NCI-H748 treated with DMSO at 0.1 percent for 48 hours (cell line): ENCODE data around the gene SRPRA.
"Not testable (repeated sequence)": the region's sequence is repeated elsewhere in the genome, so short reads cannot be mapped to it uniquely, and the experiment has no call there.

Experiments
- DNase-seq: peaks from one replicate; lab custom pipeline; 2025; lab: John Stamatoyannopoulos, UW

Gene SRPRA

GRCh38 chr11:126282736-126283591 lies 14.3 kb upstream of the SRPRA start, which contains the start of gene TIRAP:
Gene TIRAP (plus strand): TSS chr11:126283093. CDS start chr11:126290895, 7,802 bp downstream.
- peak; percentile 25 for DNase-seq

DNA sequence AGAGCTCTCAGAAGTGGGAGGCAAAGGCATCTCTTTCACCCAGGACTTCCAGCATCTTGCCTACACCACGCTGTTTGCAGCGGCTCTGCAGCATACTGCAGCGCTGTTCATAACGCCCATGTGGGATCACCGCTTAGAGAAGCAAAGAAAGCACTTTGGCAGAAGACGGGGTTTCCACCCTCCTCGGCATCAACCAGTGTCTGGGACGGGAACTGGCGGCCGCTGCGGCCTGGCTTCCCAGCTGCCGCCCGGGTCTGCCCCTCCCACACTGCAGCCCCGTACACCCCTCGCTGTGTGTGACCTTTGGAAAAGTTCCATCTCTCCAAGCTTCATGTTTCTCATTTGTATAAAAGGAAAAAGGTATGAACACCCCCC lies 13.7 kb upstream of the SRPRA start:
- DNase-seq = no peak

- DNase-seq = no peak
These were observed 13.0 kb upstream of the SRPRA start for GRCh38 chr11:126281666-126282175.

- DNase-seq = no peak
These were observed 12.6 kb upstream of the SRPRA start for GRCh38 chr11:126281245-126281644.

GRCh38 chr11:126280595-126280994 lies 11.9 kb upstream of the SRPRA start:
- DNase-seq = no peak

DNA sequence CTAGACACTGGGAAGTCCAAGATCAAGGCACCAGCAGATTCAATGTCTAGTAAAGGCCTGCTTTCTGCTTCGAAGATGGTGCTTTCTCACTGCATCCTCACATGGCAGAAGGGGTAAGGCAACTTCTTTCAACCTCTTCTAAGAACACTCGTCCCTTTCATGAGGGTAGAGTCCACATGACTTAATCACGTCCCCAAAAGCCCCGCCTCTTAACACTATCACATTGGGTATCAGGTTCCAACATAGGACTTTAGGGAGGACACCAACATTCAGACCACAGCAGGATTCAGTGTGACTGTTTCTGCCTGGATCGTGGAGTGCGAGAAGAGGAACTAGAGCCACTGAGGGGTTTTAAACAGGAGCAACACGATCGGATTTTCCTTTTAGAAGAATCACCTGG lies 10.5 kb upstream of the SRPRA start:
- no peak for DNase-seq

DNA sequence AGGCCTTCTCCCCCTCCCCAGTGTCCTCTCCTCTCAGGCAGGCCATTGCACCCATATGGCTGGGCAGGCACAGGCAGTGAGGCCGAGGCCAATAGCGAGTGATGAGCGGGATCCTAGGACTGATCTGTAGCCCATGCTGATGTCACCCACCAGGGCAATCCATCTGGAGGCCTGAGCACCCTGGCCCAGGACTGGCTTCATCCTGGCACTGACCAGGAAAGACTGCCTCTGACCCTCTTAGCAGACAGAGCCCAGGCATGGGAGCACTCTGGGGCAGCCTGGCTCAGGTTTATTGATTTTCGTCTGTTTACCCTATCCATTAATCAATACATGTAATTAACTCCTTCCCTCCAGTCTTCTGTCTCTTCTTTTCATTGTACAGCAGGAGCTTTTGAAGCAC lies 9.1 kb upstream of the SRPRA start:
- DNase-seq = no peak

GRCh38 chr11:126277322-126277721 lies 8.6 kb upstream of the SRPRA start:
- DNase-seq = no peak

DNA sequence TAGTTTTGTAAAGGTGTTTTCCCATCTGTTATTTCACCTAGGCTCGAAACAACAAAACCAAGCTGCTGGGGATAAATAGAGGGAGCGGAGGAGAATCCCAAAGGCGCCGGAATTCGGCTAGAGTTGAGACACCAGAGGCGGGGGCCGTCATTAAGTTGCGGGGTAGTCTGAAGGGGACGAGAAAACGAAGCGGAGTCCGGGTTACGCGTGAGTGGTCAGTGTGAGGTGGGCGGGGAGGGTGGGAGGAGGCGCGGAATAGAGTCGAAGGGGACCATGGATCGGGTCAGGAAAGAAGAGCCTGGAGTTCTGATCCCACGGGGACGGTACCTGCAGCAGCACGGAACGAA lies 361 bp downstream of the SRPRA start:
- DNase-seq = no peak

- no peak for DNase-seq
These were observed 1.0 kb downstream of the SRPRA start for GRCh38 chr11:126267650-126268049.

DNA sequence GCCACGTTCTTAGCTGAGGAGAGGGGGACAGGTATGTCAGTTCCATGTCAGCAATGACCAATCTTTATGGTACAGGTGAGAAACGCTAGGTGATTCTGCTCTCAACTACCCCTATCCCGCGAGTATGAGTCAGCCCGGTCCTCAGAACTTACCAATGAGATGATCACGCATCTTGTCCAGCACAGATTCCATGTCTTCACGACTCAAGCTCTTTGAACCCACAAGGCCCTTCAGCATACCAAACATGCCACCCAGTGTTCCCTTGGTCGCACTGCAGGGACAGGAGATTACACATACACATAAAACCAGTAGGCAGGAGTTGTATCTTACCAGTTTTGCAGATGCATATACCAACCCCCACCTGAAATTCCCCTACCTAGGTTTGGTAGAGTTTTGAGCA lies 2.9 kb downstream of the SRPRA start:
- no peak for DNase-seq

GRCh38 chr11:126263489-126263888 lies 5.2 kb downstream of the SRPRA start:
- no peak for DNase-seq

DNA sequence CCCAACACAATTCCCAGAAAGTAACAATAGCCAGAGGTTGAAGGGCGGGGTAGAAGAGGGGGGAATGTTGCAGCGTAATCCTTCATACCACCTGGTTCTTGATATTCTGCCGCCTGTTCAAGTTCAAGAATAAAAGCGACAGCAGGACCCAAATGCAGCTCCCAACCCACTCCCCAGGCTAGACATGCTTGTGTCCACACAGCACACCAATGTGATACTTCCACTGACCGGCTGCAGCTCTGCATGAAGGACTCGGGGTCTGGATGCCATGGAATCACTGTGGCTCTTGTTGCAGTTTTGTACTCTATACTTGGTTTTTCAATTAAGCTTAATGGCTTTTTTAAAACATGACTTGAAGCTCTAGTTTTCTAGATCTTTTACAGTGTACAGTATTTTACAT lies 6.5 kb downstream of the SRPRA start:
- no peak for DNase-seq

DNA sequence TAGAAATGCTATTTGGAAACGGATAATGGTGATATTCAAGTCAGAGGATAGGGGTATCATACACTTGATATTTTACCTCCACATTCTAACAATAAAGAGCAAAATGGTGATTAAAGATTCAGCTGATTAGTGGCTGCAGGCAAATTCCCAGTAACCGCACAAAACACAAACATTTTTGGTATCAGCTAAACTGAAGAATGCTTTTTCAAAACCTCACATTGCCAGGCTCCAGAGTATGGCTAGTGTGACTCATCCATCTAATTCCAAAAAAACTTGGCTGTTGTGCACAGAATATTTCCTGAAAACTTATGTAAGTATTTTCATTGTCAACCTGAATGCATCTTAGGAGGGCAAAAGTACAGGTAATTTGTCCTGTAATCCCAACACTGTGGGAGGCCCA lies 10.9 kb downstream of the SRPRA start:
- DNase-seq = no peak

DNA sequence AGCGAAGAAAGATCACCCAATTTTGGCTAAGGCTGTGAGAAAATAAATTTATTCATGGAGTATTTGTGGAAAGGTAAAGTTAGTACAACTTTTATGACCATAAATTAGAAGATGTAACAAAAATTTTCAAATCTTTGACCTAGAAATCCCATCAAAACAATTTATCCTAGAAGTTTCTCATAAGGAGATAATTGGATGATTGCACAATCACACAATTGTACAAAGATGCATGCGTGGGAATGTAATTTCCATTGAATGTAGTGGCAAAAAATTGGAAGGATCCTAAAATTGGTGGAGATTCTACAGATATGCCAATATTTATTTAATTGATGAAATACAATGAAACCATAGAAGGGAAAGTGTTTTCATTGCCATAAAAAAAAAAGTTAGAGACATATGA lies 11.6 kb downstream of the SRPRA start:
- DNase-seq = no peak

DNA sequence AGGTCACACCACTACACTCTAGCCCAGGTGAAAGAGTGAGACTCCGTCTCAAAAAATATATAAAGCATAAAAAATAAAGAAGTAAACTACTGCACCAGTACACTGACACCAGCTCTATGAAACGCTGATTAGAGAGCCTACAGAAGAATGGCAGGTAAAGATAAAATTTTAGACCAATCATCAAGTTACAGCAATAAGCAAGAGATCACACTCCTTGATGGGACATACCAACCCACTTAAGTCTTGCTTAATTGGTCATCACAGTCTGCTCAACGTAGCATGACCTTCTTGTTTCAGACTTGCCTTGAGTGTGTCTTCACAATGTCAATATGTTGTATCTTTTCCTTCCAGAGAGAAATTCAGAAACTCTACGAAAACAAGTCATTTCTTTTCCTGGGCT lies 12.5 kb downstream of the SRPRA start:
- no peak for DNase-seq

DNA sequence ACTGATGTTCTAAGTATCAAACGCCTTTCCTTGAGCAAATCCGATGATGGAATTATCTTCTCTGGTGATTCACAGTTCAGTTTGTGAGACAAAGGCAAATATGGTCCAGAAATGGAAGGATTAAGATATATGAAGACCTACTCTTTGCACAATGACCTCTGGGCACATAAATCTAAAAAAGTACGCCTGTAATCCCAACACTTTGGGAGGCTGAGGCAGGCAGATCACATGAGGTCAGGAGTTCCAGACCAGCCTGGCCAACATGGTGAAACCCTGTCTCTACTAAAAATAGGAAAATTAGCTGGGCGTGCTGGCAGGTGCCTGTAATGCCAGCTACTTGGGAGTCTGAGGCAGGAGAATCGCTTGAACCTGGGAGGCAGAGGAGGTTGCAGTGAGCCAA lies 13.2 kb downstream of the SRPRA start:
- DNase-seq = not testable (repeated sequence)

DNA sequence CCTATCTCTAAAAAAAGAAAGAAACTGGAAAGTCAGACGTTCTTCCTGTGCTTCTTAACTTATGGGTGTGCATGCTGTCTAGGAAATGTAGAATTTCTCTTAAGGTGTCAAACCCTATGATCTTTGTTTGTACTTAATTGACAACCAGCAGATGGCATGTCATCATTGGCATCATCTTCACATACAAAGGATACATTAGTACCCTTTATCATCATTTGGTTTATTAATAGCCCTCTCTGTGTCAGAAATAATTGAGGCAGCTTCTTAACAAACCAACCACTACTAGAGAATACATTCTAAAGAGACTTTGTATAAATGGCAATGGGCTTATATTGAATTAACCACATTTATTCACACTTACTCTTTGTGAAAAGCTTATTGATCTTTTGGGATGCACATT lies 13.9 kb downstream of the SRPRA start:
- no peak for DNase-seq

DNA sequence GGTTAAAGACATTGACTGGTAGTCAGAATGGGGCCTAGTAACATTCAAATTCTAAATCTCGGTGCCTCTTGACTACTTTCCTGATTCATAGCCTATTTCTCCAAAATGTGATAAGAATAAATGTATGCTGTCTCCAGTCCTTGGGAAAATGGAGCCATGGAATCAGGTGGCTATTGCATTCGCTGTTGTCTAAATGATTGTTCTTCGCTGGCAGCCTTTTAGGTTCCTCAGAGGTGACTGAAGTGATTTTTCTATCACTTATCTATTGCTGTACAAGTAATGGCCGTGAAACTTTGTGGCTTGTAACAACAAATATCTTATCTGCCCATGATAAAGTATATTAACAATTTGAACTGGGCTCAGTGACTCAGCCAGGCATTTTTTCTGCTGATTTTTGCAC lies 15.4 kb downstream of the SRPRA start:
- DNase-seq = no peak

DNA sequence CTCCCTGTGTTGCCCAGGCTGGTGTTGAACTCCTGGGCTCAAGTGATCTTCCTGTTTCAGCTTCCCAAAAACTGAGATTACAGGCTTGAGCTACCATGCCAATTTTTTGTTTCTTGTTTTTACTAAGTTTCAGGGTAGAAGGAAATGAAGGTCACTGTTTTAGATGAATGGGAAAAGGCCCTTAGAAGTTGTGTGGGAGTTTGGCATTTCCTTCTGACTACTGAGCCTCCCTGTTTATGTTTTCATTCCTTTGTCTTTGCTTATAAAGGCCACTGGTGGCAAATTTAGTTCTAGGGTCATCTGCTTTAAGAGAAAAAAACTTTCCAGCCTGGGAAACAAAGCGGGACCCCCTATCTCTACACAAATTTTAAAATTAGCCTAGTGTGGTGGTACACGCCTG lies 22.1 kb downstream of the SRPRA start:
- DNase-seq = no peak

GRCh38 chr11:126233391-126233790 lies 35.3 kb downstream of the SRPRA start:
- DNase-seq = no peak

DNA sequence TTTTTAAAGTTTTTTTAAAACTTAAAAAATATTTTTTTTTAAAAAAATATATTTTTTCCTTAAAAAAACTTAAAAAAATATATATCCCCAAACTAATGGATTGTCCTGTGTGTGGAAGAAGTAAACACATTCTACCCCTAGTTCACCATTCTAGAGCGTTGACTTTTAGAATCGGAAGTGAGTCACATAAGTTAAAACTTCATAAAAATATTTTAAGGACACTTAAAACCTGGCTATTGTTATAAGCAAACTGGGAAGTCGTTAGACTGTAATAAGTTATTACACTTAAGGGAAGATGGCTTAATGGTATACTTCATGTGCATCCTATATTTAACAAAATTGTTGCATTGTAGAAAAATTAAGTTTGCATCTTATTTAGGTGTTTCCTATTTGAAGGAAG lies 36.0 kb downstream of the SRPRA start:
- DNase-seq = no peak

DNA sequence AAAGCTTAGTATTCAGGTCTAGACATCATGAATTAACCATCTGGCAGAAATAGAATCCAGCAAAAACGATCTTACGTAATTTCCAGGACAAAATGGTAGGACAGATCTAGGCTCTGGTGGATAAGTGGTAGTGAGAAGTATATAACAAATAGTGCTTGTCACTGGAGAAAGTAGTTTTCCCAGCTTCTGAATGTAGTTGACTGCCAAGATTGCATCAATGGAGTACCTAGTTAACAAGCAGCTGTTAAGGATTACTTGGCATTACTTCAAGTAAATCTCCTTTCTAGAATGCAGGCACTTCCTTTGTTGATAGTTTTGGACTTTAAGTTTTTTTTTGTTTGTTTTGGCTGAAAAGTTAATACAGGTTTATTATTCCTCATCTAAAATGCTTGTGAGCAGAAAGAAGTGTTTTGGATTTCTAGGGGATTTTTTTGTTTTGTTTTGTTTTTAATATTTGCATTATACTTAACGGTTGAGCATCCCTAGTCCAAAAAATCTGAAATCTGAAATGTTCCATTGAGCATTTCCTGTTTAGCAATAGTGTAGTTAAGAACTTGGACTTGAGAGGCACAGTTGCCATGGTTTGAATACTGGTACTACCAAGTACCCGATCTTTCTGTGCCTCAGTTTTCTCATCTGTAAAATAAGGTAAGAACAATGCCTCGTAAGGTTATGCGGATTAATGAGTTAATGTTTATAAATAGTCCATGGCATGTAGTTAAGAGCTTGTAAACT lies 36.8 kb downstream of the SRPRA start:
- DNase-seq = no peak
